ENCODE results near the gene UTP14C.
"Not testable (repeated sequence)": the region's sequence is repeated elsewhere in the genome, so short reads cannot be mapped to it uniquely, and the experiment has no call there.

The UTP14C gene

DNA sequence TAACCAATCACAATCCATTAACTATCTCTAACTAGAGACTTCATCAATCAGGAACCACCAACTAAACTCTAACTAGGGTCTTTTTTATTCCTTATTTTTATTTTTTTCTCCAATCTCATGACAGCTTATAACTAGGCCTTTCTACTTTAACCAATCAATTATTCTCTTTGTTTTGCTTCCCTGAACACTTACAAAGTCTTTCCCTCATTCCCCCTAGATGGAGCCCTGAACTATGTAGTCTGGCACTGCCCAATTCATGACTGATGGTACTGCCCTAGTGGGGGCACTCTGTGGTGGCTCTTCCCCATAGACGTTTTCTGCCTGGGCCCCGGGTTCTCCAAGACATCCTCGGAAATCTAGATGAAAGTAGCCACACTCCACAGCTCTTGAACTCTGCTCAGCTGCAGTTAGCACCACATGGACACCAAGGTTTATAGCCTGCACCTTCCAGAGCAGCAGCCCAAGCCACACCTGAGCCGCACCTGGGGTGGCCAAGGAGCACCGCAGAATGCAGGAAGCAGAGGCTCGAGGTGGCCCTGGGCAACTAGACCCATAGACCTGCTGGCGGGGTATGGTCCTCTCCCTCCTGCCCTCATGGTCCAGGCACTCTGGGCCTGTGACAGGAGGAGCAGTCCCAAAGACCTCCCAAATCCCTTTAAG lies 19.9 kb upstream of the UTP14C start:
- DNase-seq (ENCODE audit: low spot score): no peak

DNA sequence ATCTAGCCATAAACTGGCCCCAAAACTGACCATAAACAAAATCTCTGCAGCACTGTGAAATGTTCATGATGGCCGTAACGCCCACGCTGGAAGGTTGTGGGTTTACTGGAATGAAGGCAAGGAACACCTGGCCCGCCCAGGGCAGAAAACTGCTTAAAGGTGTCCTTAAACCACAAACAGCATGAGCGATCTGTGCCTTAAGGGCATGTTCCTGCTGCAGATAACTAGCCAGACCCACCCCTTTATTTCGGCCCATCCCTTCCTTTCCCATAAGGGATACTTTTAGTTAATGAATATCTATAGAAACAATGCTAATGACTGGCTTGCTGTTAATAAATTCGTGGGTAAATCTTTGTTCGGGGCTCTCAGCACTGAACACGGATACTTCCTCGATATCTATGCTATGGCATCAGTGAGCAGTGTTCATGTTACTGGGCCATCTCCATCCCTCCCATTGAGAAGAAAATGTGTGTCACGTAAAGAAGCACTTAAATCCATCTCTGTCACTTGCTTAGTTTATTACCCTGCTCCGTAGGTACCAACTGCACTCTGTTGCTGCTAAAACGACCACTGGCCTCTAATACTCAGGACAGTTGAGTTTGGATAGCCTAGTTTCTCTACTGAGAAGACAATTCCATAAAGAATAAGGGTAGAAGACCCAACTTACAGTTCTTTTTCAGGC lies 18.5 kb upstream of the UTP14C start:
- no peak for DNase-seq (ENCODE audit: low spot score)

DNA sequence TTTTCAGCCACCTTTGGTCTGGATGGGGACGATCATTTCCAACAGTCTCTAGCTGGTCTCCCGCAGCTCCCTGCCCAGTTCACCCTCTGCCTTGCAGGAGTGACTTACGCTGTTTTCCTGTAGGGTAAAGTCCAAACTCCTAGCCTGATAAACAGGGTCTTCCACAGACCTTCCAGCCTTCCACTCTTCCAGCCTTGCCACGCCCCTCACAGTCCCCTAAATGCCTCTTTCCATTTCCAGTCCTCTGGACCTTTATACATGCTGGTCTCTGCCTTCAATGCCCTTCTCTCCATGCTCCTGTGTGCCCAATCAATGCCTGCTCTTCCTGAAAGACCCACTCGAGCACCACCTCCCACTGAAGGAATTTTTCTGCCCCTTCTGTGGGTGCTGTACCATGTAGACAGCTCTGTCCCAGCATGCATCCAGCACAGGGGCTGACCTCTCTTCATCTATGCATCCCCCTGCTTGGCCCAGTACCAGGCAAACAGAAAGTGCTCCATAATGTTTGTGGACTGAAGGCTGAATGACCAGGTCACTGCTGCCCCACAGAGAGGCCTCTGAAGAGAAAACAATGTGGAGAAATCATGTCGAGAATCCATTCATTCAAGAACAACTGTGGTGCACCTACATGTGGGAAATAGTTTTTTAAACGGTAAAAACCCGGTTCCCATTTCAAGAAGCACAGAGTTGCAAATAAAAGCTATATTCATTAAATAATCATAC lies 17.8 kb upstream of the UTP14C start:
- no peak for DNase-seq (ENCODE audit: low spot score)

DNA sequence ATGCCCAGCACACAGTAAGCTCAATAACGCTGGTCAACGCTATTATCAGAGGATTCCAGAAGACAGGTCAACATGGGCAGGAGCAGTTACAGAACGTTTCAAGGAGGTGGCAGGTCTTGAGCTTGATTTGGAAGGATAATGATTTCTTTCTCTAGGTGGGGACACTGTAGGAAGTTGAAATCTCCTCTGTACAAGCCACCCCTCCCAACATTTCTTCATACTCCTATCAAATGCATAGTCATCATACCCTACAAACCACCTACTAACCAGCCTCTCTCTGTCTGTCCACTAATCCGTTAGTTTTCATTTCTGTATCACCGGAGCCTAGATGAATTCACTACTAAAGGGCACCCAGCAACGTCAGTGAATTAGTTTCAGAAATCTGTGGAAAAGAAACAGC lies 14.5 kb upstream of the UTP14C start:
- no peak for DNase-seq (ENCODE audit: low spot score)

DNA sequence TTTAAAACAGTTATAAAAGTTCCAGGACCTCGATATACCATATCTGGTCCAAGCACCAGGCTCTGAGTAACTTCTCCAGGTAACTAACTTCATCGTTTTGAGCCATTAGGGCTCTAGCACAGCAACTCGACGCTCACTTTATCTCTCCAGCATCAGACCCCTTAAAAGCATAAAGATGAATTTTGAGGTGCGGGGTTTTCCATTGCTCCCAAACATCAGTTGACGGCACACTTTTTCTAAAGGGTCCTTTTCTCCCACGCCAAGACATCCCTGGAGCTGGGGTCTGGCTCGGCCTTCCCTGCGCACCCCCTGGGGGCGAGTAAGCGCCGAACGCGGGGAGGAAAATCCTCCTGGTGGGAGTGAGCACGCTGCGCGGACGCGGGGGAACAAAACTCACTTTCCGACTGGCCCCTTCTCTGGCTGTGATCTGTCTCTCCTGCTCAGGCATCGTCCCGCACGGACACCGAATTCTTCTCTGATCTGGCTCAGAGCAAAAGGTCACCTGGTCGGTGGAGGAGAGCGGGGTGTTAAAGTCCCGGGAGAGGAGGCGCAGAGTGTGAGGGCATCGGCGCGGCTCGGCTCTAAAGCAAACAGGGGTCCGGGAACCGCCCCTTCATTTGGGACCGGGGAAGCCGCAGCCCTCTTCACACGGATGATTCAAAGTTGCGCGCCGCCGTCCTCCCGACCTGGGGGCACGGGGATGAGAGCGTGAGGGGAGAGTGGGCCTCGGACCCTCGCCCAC lies 13.4 kb upstream of the UTP14C start, which contains the start of gene ATP7B:
Gene ATP7B (minus strand): TSS at position 561 of the 742 bp plus-strand sequence. CDS start 113 bp downstream, at position 448.
- no peak for DNase-seq (ENCODE audit: low spot score)

DNA sequence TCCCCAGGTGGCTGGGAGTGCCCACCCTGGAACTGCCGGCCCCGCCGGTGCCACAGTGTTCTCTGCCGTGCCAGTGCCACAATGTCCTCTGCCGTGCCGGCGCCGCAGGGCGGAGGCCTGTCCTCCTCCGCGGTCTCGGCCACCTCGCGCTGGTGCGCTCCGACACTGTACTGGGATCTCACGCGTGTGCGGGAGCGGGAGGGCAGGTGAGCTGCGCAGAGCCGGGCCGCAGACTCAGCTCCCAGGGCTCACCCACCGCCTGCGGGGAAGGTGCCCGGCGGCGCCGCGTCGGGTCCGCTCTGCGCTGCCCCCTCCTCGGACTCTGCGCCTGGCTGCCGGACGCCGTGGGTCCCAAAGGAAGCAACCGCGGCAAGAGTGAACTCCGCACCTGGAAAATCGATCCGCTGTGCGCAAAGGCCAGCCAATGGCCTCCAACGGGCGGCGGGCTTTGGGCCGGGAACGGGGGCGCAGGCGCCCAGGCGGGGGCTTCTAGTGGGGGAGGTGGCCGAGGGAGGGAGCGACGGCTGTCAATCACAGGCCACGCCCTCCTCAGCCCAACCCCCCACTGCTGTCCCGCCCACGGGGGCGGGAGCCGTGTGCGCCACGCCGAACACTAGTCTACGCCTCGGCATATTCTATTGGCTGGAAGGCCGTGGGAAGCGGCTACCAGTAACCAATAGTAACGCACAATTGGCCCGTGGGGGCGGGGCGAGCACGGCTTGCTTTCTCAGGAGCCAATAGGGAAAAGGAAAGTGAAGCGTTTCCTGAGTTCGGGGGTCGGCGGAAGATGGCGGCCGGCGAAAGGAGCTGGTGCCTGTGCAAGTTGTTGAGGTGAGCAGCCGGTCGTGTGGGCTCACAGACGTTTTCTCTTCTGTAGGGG lies 12.6 kb upstream of the UTP14C start, which contains the start of gene ALG11:
Gene ALG11 (plus strand): TSS at position 767 of the 880 bp plus-strand sequence. CDS start 21 bp downstream, at position 788.
- peak; percentile 100 for DNase-seq (ENCODE audit: low spot score)

DNA sequence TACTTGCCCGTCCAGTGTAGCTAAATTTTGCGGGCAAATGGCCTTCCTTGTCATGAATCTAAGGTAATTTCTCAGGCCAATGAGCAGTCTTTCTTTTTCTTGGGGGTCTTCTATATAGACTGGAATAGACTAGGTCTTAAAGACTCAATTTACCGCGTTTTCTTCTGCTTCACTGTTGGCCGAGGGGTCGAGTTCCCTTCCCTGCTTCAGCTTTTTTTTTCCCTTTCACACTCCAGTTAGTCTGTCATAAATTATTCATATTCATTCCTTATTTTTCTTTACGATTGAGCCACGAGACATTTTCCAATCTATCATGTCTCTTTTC lies 12.0 kb upstream of the UTP14C start:
- no peak for DNase-seq (ENCODE audit: low spot score)

DNA sequence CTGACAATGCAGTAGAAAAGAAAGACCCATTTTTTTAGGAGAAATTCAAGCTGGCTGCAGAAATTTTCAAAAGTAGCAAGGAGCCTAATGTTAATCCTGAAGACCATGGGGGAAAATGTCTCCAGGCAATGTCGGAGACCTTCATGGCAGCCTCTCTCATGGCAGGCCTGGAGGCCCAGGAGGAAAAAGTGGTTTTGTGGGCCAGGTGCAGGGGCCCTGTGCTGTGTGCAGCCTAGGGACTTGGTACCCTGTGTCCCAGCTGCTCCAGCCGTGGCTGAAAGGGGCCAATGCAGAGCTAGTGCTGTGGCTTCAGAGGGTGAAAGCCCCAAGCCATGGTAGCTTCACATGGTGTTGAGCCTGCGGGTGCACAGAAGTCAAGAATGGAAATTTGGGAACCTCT lies 8.2 kb upstream of the UTP14C start:
- DNase-seq (ENCODE audit: low spot score): no peak

DNA sequence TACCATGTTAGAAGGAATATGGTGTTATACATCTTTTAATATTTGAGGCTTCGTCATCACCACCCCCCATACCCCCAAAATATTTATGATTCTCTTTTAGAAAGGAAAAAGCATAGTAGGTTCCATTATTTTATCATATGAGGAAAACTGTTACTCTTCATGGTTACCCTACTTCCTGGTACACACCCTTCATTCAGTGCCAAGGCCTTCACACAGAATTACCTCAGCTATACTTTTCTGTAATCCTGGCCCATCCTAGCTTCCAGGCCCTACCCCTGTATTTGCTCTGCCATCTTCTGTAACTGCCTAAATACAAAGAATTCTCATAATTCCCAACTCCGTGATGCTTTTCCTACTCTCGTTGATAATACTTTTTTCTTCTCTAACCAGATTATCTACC lies 4.3 kb upstream of the UTP14C start:
- DNase-seq (ENCODE audit: low spot score): no peak

DNA sequence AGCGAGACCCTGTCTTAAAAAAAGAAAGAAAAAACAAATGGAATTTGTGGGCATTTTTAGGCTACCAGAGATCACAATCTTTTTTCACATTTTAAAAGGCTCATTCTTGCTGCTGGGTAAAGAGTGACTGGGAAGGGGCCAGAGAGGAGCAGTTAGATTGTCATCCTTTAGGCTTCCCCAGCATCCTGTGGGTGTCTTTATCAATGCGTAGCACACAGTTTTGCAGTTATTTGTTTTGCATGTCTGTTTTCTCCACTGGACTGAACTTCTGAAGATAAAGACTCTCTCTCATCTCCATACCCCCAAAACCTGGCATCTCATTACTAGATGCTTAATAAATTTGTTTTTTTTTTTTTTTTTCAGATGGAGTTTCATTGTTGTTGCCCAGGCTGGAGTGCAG lies 2.1 kb upstream of the UTP14C start:
- no peak for DNase-seq (ENCODE audit: low spot score)

DNA sequence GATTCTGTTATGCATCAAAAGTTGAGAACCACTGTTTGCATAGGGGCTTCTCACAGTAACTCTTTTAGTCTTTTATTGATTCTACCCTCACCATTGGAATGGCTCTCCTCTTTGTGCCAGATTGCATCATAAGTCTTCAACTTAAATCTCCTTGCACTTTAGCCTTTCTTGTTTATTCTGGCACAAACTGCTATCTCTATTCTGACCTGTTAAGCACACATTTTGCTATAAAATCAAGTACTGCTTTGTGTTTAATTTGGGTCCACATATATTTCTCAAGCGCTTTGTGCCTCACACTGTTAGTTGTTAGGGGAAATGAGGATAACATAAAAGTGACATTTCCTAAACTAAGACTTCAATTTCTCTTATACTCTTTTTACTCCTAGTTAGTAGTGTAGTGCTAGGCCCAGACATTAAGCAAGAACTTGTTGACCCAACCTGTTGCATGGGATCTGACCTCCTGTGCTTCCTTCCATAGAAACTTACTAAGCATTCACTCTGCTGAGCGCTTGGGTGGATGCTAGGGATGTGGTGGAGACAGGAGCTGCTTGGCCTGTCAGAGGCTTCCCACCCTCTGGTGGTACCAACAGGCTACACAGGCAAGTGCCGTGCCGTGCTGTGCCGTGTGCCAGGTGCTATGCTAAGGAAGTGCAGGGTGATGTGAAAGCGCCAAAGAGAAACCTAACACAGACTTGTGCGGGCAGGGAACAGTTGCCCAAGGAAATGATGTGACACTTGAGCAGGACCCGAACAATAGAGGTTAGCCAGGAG lies 1.2 kb downstream of the UTP14C start:
- DNase-seq (ENCODE audit: low spot score): no peak

DNA sequence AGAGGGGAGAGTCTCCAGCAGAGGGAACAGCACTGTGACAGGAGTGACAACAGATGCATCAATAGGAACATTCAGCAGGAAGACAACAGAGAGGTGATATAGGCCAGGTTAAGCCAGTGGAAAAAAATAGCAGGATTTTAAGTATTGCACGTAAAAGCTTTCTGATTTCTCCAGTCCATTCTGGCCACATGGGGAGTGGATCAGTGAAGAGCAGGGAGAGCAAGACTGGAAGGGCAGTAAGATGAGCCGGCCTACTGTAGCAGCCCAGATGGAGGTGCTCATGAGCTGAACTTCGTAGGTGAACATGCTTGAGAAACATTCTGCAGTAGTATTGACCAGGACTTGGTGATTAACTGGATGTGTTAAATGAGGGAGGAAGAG lies 1.7 kb downstream of the UTP14C start:
- DNase-seq (ENCODE audit: low spot score): no peak

DNA sequence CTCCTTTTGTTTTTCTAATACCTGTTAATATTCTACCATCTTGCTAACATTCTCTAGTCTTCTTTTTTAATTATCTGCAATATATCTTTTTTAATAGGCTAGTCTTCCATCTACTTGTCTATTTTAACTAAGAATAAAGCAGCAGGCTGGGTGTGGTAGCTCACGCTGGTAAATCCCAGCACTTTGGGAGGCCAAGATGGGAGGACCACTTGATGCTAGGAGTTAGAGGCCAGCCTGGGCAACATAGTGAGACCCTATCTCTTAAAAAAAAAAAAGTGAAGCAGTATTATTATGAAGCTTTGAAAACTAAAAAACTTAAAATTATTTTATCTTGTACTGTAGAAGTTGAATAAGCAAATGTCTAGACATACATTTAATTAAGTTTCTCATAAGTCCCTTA lies 3.3 kb downstream of the UTP14C start:
- no peak for DNase-seq (ENCODE audit: low spot score)

DNA sequence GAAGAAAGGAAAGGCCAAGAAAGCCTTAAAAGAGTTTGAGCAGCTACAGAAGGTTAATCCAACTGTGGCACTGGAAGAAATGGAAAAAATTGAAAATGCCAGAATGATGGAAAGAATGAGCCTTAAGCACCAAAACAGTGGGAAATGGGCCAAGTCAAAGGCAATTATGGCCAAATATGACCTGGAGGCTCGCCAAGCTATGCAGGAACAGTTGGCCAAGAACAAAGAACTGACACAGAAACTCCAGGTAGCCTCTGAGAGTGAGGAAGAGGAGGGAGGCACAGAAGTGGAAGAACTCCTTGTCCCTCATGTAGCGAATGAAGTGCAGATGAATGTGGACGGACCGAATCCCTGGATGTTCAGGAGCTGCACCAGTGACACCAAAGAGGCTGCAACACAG lies 5.1 kb downstream of the UTP14C start:
- no peak for DNase-seq (ENCODE audit: low spot score)

DNA sequence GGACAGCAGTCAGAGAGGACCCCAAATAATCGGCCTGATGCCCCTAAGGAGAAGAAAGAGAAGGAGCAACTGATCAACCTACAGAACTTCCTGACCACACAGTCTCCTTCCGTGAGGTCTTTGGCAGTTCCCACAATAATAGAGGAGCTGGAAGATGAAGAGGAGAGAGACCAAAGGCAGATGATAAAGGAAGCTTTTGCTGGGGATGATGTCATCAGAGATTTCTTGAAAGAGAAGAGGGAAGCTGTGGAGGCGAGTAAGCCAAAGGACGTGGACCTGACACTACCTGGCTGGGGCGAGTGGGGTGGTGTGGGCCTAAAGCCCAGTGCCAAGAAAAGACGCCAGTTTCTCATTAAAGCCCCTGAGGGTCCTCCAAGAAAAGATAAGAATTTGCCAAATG lies 5.9 kb downstream of the UTP14C start:
- not testable (repeated sequence) for DNase-seq (ENCODE audit: low spot score)

DNA sequence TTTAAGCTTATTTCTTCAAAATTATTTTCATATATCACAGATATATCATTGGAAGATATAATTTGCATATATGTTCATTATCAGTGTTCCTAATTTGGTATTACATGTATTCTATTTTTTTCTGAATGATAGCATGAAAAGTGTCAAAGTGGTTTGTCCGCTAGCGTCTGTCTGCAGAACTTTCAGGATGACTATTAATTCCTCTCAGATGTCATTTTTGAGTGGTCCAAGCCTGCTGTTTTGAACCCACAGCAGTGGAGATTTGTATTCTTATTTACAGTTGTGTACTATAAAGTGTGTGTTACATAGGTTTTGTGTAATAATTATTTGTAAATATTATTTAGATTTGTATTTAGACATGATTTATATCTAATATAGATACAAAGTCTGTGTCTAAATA lies 8.5 kb downstream of the UTP14C start:
- no peak for DNase-seq (ENCODE audit: low spot score)

DNA sequence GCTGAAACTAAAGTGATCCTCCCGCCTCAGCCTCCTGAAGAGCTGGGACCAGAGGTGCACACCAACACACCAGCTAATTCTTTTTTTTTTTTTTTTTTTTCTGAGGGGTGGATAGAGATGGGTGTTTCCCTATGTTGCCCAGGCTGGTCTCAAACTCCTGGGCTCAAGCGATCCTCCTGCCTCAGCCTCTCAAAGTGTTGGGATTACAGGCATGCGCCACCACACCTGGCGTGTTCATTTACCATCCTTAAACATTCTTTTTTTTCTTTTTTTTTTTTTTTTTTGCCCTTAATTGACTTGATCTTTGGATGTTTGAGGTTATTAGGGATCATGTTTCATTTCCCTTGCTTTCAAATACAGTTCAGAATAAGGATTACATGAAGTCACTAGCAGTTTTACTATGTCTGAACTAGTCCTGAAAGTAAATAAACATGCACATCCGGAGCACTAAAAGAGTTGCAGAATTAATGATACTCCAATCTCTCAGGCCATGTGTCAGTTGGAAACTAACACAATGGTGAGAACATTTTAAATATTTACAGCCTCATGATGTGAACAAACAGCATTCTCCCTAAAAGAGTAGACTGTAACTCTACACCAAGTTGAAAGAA lies 10.2 kb downstream of the UTP14C start:
- DNase-seq (ENCODE audit: low spot score): no peak

DNA sequence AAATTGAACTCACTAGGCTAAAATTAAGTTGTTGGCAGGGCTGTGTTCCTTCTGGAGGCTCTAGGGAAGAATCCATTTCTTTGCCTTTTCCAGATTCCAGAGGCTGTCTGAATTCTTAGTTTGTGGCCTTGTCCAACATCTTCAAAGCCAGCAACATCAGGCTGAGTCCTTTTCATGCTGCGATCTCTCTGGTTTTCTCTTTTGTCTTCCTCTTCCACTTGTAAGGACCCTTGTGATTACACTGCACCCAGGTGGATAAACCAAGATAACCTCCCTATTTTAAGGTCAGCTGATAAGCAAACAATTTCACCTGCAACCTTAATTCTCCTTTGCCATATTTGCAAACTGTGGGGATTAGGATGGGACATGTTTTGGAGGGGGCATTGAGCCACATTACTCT lies 11.5 kb downstream of the UTP14C start:
- no peak for DNase-seq (ENCODE audit: low spot score)

DNA sequence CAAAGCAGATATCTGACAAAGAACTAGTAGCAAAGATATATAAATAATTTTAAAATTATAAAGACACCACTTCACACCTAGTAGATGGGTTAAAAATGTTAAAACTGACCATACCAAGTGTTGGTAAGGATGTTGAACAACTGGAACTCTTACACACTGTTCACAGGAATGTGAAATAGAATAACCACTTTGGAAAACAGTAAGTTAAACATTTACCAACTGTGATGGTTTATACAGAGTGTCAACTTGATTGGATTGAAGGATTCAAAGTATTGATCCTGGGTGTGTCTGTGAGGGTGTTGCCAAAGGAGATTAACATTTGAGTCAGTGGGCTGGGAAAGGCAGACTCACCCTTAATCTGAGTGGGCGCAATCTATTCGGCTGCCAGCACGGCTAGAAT lies 19.2 kb downstream of the UTP14C start:
- DNase-seq (ENCODE audit: low spot score): no peak

DNA sequence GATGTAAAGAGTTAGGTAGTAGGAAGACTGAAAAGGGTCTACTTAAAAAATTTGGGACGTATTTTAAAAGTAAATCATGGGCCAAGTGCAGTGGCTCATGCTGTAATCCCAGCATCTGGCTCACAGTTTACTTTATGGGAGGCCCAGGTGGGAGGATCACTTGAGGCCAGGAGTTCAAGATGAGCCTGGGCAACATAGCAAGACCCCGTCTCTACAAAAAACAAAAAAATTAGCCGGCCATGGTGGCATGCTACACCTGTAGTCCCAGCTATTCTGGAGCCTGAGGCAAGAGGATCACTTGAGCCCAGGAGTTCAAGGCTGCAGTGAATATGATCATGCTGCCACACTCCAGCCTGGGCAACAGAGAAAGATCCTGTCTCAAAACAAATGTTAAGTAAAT lies 23.0 kb downstream of the UTP14C start:
- DNase-seq (ENCODE audit: low spot score): no peak
